SK-N-SH (cell line): ENCODE measurements around the gene CDH15. TPM values are rescaled to one million over a fixed set of nuclear protein-coding genes. Genes with fewer than 3 reads are reported as not detected.

Source experiments
- CTCF ChIA-PET: fragments of 300-600, 350-600 bp; formaldehyde crosslinking; extraction: SDS; loops from one replicate; lab custom pipeline; 2021; lab: Yijun Ruan, JAX
- POLR2A ChIA-PET: fragments of 350-600 bp; sonication (Branson Sonifier 250); formaldehyde crosslinking; extraction: SDS; loops from one replicate; lab custom pipeline; 2020; ENCODE audit warnings: antibody characterized with exemption, inconsistent platforms; lab: Yijun Ruan, JAX
- DNase-seq: peaks from one replicate; pipeline ENCODE4 v3.0.0; 2012
- H2AFZ ChIP-seq: fragments of 200-600 bp; sonication (generic); 2 replicates; pipeline ENCODE4 v1.8.1; 2016; ENCODE audit warnings: antibody characterized with exemption, mild to moderate bottlenecking, low read depth
- H3F3A ChIP-seq: fragments of 200-600 bp; sonication (generic); replicated peaks from 2 replicates; pipeline ENCODE3; 2016; ENCODE audit warnings: antibody characterized with exemption, mild to moderate bottlenecking; ENCODE audit not compliant: insufficient read depth
- H3K27ac ChIP-seq, 2 experiments: fragments of 200-500 bp in 1 of 2; fragments of 200-600 bp in 1 of 2; sonication (Bioruptor generic) in 1 of 2; sonication (generic), shearing (Covaris generic) in 1 of 2; 2 replicates each; pipeline versions ENCODE4 v1.5.1 to v1.6.1; 2014 to 2016; ENCODE audit warnings: low read depth in 2 of 2, inconsistent platforms in 1 of 2, low read length in 1 of 2, mild to moderate bottlenecking in 1 of 2, mixed read lengths in 1 of 2
- H3K27me3 ChIP-seq: fragments of 200-600 bp; sonication (generic), shearing (Covaris generic); 2 replicates; pipeline ENCODE4 v1.6.1; 2016; ENCODE audit warnings: mixed run types; ENCODE audit not compliant: insufficient read depth
- H3K36me3 ChIP-seq, 2 experiments: fragments of 200-500 bp in 1 of 2; fragments of 200-600 bp in 1 of 2; sonication (Bioruptor generic) in 1 of 2; sonication (generic) in 1 of 2; replicated peaks in 1 of 2; 2 replicates each; pipeline versions ENCODE3 to v1.5.1; 2014 to 2016; ENCODE audit warnings: low read length in 1 of 2, mild to moderate bottlenecking in 1 of 2; ENCODE audit not compliant: insufficient read depth in 2 of 2, control insufficient read depth in 1 of 2
- H3K4me1 ChIP-seq, 2 experiments: fragments of 200-500 bp in 1 of 2; fragments of 200-600 bp in 1 of 2; sonication (Bioruptor generic) in 1 of 2; sonication (generic), shearing (Covaris generic) in 1 of 2; 2 replicates each; pipeline versions ENCODE4 v1.5.1 to v1.6.1; 2014 to 2016; ENCODE audit warnings: low read depth in 1 of 2, low read length in 1 of 2, mixed run types in 1 of 2; ENCODE audit not compliant: insufficient read depth in 2 of 2, control insufficient read depth in 1 of 2
- H3K4me2 ChIP-seq: fragments of 200-600 bp; sonication (generic), shearing (Covaris generic); 2 replicates; pipeline ENCODE4 v1.6.1; 2017; ENCODE audit warnings: mixed run types
- H3K4me3 ChIP-seq, 2 experiments: fragments of 200-500 bp in 1 of 2; fragments of 200-600 bp in 1 of 2; sonication (Bioruptor generic) in 1 of 2; sonication (generic), shearing (Covaris generic) in 1 of 2; 2 replicates each; pipeline versions ENCODE4 v1.5.1 to v1.8.1; 2014 to 2016; ENCODE audit warnings: low read depth in 2 of 2, inconsistent platforms in 1 of 2, low read length in 1 of 2, mild to moderate bottlenecking in 1 of 2, mixed read lengths in 1 of 2, moderate library complexity in 1 of 2
- H3K79me2 ChIP-seq: fragments of 200-600 bp; sonication (generic); 2 replicates; pipeline ENCODE4 v1.8.1; 2017; ENCODE audit warnings: mild to moderate bottlenecking; ENCODE audit not compliant: insufficient read depth
- H3K9ac ChIP-seq: fragments of 200-600 bp; sonication (generic); 2 replicates; pipeline ENCODE4 v1.6.1; 2017; ENCODE audit warnings: mixed run types
- H3K9me2 ChIP-seq: fragments of 200-600 bp; sonication (generic); 2 replicates; pipeline ENCODE4 v1.6.1; 2017; ENCODE audit warnings: mixed run types
- H3K9me3 ChIP-seq: fragments of 200-600 bp; sonication (generic); 2 replicates; pipeline ENCODE4 v1.6.1; 2017; ENCODE audit warnings: mixed run types, mild to moderate bottlenecking, moderate library complexity
- H4K20me1 ChIP-seq: fragments of 200-600 bp; sonication (generic); 2 replicates; pipeline ENCODE4 v1.6.1; 2017; ENCODE audit warnings: mild to moderate bottlenecking, mixed run types; ENCODE audit not compliant: insufficient read depth
- FOXJ3 ChIP-seq: sonication (generic); formaldehyde crosslinking; IDR thresholded peaks from 2 replicates; pipeline ENCODE4 v1.5.1; 2020; ENCODE audit warnings: mild to moderate bottlenecking, missing genetic modification reagents
- PBX3 ChIP-seq: IDR thresholded peaks from 2 replicates; pipeline ENCODE4; 2012
- POLR2AphosphoS5 ChIP-seq: IDR thresholded peaks from 2 replicates; pipeline ENCODE4 v1.6.1; 2012; ENCODE audit warnings: low read depth, low read length
- RAD21 ChIP-seq: IDR thresholded peaks from 2 replicates; pipeline ENCODE4 v1.6.1; 2012; ENCODE audit warnings: mild to moderate bottlenecking, low read length
- SIN3A ChIP-seq: IDR thresholded peaks from 2 replicates; pipeline ENCODE4 v1.6.1; 2012; ENCODE audit warnings: low read depth, mild to moderate bottlenecking, low read length, moderate library complexity, borderline replicate concordance
- WGBS: methylation state at CpG from one replicate; pipeline ENCODE4 v1.1.6; 2017; ENCODE audit warnings: low lambda C conversion rate; 5-methylcytosine and 5-hydroxymethylcytosine counted together
- polyA plus RNA-seq, 3 experiments: library from polyadenylated mRNA; depleted of rRNA; stranded (reverse); fragments of >200 nt; gene quantifications; 2 replicates each; pipeline ENCODE4 v1.2.3, GENCODE V29; 2012
- TF ChIP-seq, protein P1 (sequence below): IDR thresholded peaks from 2 replicates; pipeline ENCODE4 v1.4.0; 2012; ENCODE audit warnings: low read depth, borderline replicate concordance
- TF ChIP-seq, protein P2 (sequence below): fragments of 200-600 bp; sonication (generic); IDR thresholded peaks from 2 replicates; pipeline ENCODE4 v1.6.1; 2017; ENCODE audit warnings: antibody characterized with exemption, mild to moderate bottlenecking, moderate library complexity
- TF ChIP-seq, protein P3 (sequence below): IDR thresholded peaks from 2 replicates; pipeline ENCODE4 v1.6.1; 2012; ENCODE audit warnings: mild to moderate bottlenecking, low read depth, low read length, moderate library complexity
- TF ChIP-seq, protein P4 (sequence below): fragments of 150-350 bp; IDR thresholded peaks from 2 replicates; pipeline ENCODE4 v1.6.1; 2017; ENCODE audit warnings: antibody characterized with exemption, low read length, low read depth, borderline replicate concordance
- TF ChIP-seq, protein P5 (sequence below): IDR thresholded peaks from 2 replicates; pipeline ENCODE4 v1.4.0; 2012; ENCODE audit warnings: low read depth, borderline replicate concordance

The CDH15 gene
- polyA plus RNA-seq, 1 of the 3 experiments (the other 2 are of a cell fraction): 0.03 TPM

- H3K27me3 ChIP-seq: no peaks in the 10 kb centered on the region
- CTCF ChIA-PET: interaction anchor here (1.1 kb wide), 1 partner anchor 279 kb away, joined by 3 read pairs; no protein-coding TSS in a partner anchor
- H3F3A ChIP-seq: no peaks in the 10 kb centered on the region
Measured at GRCh38 chr16:89135971-89136765, 35.4 kb upstream of the CDH15 start.

More at GRCh38 chr16:89135971-89136765, 35.4 kb upstream of the CDH15 start:
- WGBS: 91% methylated on average over 31 of the region's 35 CpGs
- no peak overlapping the region for H3K27ac ChIP-seq
- no peaks in the 10 kb centered on the region for H3K9me2 ChIP-seq
- no peak overlapping the region for H3K9ac ChIP-seq
- H4K20me1 ChIP-seq: no peaks in the 10 kb centered on the region
- no peak for DNase-seq
- POLR2A ChIA-PET: no interaction called here
- 0 out of 2 replicates have a peak, but pooled peaks cover 5% of the 10 kb centered on the region for H3K79me2 ChIP-seq
- H3K4me1 ChIP-seq: no peaks in the 10 kb centered on the region; a peak in 1 of 4 replicates
- no peak for TF ChIP-seq RAD21
- TF ChIP-seq, protein P1, sequence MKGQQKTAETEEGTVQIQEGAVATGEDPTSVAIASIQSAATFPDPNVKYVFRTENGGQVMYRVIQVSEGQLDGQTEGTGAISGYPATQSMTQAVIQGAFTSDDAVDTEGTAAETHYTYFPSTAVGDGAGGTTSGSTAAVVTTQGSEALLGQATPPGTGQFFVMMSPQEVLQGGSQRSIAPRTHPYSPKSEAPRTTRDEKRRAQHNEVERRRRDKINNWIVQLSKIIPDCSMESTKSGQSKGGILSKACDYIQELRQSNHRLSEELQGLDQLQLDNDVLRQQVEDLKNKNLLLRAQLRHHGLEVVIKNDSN: no peak
- TF ChIP-seq, protein P2, sequence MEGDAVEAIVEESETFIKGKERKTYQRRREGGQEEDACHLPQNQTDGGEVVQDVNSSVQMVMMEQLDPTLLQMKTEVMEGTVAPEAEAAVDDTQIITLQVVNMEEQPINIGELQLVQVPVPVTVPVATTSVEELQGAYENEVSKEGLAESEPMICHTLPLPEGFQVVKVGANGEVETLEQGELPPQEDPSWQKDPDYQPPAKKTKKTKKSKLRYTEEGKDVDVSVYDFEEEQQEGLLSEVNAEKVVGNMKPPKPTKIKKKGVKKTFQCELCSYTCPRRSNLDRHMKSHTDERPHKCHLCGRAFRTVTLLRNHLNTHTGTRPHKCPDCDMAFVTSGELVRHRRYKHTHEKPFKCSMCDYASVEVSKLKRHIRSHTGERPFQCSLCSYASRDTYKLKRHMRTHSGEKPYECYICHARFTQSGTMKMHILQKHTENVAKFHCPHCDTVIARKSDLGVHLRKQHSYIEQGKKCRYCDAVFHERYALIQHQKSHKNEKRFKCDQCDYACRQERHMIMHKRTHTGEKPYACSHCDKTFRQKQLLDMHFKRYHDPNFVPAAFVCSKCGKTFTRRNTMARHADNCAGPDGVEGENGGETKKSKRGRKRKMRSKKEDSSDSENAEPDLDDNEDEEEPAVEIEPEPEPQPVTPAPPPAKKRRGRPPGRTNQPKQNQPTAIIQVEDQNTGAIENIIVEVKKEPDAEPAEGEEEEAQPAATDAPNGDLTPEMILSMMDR: no peak
- TF ChIP-seq POLR2AphosphoS5: no peak
- TF ChIP-seq FOXJ3 (CRISPR knock-in tag): no peak
- TF ChIP-seq PBX3: no peak
- TF ChIP-seq, protein P3, sequence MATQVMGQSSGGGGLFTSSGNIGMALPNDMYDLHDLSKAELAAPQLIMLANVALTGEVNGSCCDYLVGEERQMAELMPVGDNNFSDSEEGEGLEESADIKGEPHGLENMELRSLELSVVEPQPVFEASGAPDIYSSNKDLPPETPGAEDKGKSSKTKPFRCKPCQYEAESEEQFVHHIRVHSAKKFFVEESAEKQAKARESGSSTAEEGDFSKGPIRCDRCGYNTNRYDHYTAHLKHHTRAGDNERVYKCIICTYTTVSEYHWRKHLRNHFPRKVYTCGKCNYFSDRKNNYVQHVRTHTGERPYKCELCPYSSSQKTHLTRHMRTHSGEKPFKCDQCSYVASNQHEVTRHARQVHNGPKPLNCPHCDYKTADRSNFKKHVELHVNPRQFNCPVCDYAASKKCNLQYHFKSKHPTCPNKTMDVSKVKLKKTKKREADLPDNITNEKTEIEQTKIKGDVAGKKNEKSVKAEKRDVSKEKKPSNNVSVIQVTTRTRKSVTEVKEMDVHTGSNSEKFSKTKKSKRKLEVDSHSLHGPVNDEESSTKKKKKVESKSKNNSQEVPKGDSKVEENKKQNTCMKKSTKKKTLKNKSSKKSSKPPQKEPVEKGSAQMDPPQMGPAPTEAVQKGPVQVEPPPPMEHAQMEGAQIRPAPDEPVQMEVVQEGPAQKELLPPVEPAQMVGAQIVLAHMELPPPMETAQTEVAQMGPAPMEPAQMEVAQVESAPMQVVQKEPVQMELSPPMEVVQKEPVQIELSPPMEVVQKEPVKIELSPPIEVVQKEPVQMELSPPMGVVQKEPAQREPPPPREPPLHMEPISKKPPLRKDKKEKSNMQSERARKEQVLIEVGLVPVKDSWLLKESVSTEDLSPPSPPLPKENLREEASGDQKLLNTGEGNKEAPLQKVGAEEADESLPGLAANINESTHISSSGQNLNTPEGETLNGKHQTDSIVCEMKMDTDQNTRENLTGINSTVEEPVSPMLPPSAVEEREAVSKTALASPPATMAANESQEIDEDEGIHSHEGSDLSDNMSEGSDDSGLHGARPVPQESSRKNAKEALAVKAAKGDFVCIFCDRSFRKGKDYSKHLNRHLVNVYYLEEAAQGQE: no peak
- TF ChIP-seq SIN3A: no peak
- TF ChIP-seq, protein P4, sequence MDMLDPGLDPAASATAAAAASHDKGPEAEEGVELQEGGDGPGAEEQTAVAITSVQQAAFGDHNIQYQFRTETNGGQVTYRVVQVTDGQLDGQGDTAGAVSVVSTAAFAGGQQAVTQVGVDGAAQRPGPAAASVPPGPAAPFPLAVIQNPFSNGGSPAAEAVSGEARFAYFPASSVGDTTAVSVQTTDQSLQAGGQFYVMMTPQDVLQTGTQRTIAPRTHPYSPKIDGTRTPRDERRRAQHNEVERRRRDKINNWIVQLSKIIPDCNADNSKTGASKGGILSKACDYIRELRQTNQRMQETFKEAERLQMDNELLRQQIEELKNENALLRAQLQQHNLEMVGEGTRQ: no peak
- TF ChIP-seq, protein P5, sequence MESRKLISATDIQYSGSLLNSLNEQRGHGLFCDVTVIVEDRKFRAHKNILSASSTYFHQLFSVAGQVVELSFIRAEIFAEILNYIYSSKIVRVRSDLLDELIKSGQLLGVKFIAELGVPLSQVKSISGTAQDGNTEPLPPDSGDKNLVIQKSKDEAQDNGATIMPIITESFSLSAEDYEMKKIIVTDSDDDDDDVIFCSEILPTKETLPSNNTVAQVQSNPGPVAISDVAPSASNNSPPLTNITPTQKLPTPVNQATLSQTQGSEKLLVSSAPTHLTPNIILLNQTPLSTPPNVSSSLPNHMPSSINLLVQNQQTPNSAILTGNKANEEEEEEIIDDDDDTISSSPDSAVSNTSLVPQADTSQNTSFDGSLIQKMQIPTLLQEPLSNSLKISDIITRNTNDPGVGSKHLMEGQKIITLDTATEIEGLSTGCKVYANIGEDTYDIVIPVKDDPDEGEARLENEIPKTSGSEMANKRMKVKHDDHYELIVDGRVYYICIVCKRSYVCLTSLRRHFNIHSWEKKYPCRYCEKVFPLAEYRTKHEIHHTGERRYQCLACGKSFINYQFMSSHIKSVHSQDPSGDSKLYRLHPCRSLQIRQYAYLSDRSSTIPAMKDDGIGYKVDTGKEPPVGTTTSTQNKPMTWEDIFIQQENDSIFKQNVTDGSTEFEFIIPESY: no peak
- TF ChIP-seq, all 33 proteins: peak for 0
- Histone ChIP-seq H3K9me3 (no peaks in the 10 kb centered on the region), H3K36me3 (peaks cover 6 to 30% of the 10 kb centered on the region in 2 experiments), H3K4me2 (no peak overlapping the region), H2AFZ (no peak overlapping the region), H3K4me3 (no peak overlapping the region)
